Measurements from ENCODE around the gene GJA10.

Gene GJA10

GRCh38 chr6:89936177-89936576, 41.9 kb downstream of the GJA10 start:
- Histone ChIP-seq H3K4me3 (ENCODE audit: low read depth in 1 of 2, low read length in 2 of 2) (no peak overlapping the region), H3K27ac (ENCODE audit: low read length) (no peak overlapping the region), H3K27me3 (ENCODE audit: low read depth, low read length) (no peaks in the 10 kb centered on the region), H3K9me3 (ENCODE audit: control insufficient read depth in 1 of 2, low read length in 2 of 2) (no peaks in the 10 kb centered on the region), H3K4me1 (ENCODE audit: control insufficient read depth in 1 of 2, insufficient read depth in 2 of 2, low read length in 2 of 2) (peaks cover 0 to 9% of the 10 kb centered on the region in 2 donors), H3K36me3 (ENCODE audit: control insufficient read depth in 1 of 2, insufficient read depth in 2 of 2, low read length in 2 of 2) (peaks cover 0 to 4% of the 10 kb centered on the region in 2 donors)

GRCh38 chr6:89938014-89938413, 43.7 kb downstream of the GJA10 start:
- Histone ChIP-seq H3K27me3 (ENCODE audit: low read depth, low read length) (no peaks in the 10 kb centered on the region), H3K9me3 (ENCODE audit: control insufficient read depth in 1 of 2, low read length in 2 of 2) (no peaks in the 10 kb centered on the region), H3K4me3 (ENCODE audit: low read depth in 1 of 2, low read length in 2 of 2) (no peak overlapping the region), H3K4me1 (ENCODE audit: control insufficient read depth in 1 of 2, insufficient read depth in 2 of 2, low read length in 2 of 2) (peaks cover 0 to 11% of the 10 kb centered on the region in 2 donors), H3K36me3 (ENCODE audit: control insufficient read depth in 1 of 2, insufficient read depth in 2 of 2, low read length in 2 of 2) (no peaks in the 10 kb centered on the region), H3K27ac (ENCODE audit: low read length) (no peak overlapping the region)

- Histone ChIP-seq H3K4me3 (ENCODE audit: low read depth in 1 of 2, low read length in 2 of 2) (no peak overlapping the region), H3K4me1 (ENCODE audit: control insufficient read depth in 1 of 2, insufficient read depth in 2 of 2, low read length in 2 of 2) (peaks cover 0 to 11% of the 10 kb centered on the region in 2 donors), H3K27me3 (ENCODE audit: low read depth, low read length) (no peaks in the 10 kb centered on the region), H3K36me3 (ENCODE audit: control insufficient read depth in 1 of 2, insufficient read depth in 2 of 2, low read length in 2 of 2) (no peaks in the 10 kb centered on the region), H3K27ac (ENCODE audit: low read length) (no peak overlapping the region), H3K9me3 (ENCODE audit: control insufficient read depth in 1 of 2, low read length in 2 of 2) (no peaks in the 10 kb centered on the region)
Measured at GRCh38 chr6:89939144-89939543, 44.9 kb downstream of the GJA10 start.

GRCh38 chr6:89940225-89941027, 46.2 kb downstream of the GJA10 start:
- Histone ChIP-seq H3K9me3 (ENCODE audit: control insufficient read depth in 1 of 2, low read length in 2 of 2) (no peaks in the 10 kb centered on the region), H3K27ac (ENCODE audit: low read length) (no peak overlapping the region), H3K27me3 (ENCODE audit: low read depth, low read length) (no peaks in the 10 kb centered on the region), H3K4me3 (ENCODE audit: low read depth in 1 of 2, low read length in 2 of 2) (no peak overlapping the region), H3K4me1 (ENCODE audit: control insufficient read depth in 1 of 2, insufficient read depth in 2 of 2, low read length in 2 of 2) (peaks cover 0 to 11% of the 10 kb centered on the region in 2 donors), H3K36me3 (ENCODE audit: control insufficient read depth in 1 of 2, insufficient read depth in 2 of 2, low read length in 2 of 2) (no peaks in the 10 kb centered on the region)

- Histone ChIP-seq H3K4me1 (ENCODE audit: control insufficient read depth in 1 of 2, insufficient read depth in 2 of 2, low read length in 2 of 2) (peaks cover 0 to 11% of the 10 kb centered on the region in 2 donors), H3K36me3 (ENCODE audit: control insufficient read depth in 1 of 2, insufficient read depth in 2 of 2, low read length in 2 of 2) (no peaks in the 10 kb centered on the region), H3K4me3 (ENCODE audit: low read depth in 1 of 2, low read length in 2 of 2) (no peak overlapping the region), H3K27ac (ENCODE audit: low read length) (no peak overlapping the region), H3K9me3 (ENCODE audit: control insufficient read depth in 1 of 2, low read length in 2 of 2) (no peaks in the 10 kb centered on the region), H3K27me3 (ENCODE audit: low read depth, low read length) (no peaks in the 10 kb centered on the region)
Measured at GRCh38 chr6:89941031-89941762, 46.9 kb downstream of the GJA10 start.

GRCh38 chr6:89941763-89942497, 47.7 kb downstream of the GJA10 start:
- Histone ChIP-seq H3K4me1 (ENCODE audit: control insufficient read depth in 1 of 2, insufficient read depth in 2 of 2, low read length in 2 of 2) (peaks cover 0 to 11% of the 10 kb centered on the region in 2 donors), H3K27me3 (ENCODE audit: low read depth, low read length) (no peaks in the 10 kb centered on the region), H3K9me3 (ENCODE audit: control insufficient read depth in 1 of 2, low read length in 2 of 2) (no peaks in the 10 kb centered on the region), H3K27ac (ENCODE audit: low read length) (no peak overlapping the region), H3K4me3 (ENCODE audit: low read depth in 1 of 2, low read length in 2 of 2) (no peak overlapping the region), H3K36me3 (ENCODE audit: control insufficient read depth in 1 of 2, insufficient read depth in 2 of 2, low read length in 2 of 2) (no peaks in the 10 kb centered on the region)

GRCh38 chr6:89942601-89943000, 48.3 kb downstream of the GJA10 start:
- Histone ChIP-seq H3K4me1 (ENCODE audit: control insufficient read depth in 1 of 2, insufficient read depth in 2 of 2, low read length in 2 of 2) (peaks cover 0 to 11% of the 10 kb centered on the region in 2 donors), H3K4me3 (ENCODE audit: low read depth in 1 of 2, low read length in 2 of 2) (no peak overlapping the region), H3K9me3 (ENCODE audit: control insufficient read depth in 1 of 2, low read length in 2 of 2) (no peaks in the 10 kb centered on the region), H3K27me3 (ENCODE audit: low read depth, low read length) (no peaks in the 10 kb centered on the region), H3K27ac (ENCODE audit: low read length) (no peak overlapping the region), H3K36me3 (ENCODE audit: control insufficient read depth in 1 of 2, insufficient read depth in 2 of 2, low read length in 2 of 2) (no peaks in the 10 kb centered on the region)

GRCh38 chr6:89944181-89944755, 50.0 kb downstream of the GJA10 start:
- Histone ChIP-seq H3K27ac (ENCODE audit: low read length) (no peak overlapping the region), H3K27me3 (ENCODE audit: low read depth, low read length) (no peaks in the 10 kb centered on the region), H3K9me3 (ENCODE audit: control insufficient read depth in 1 of 2, low read length in 2 of 2) (no peaks in the 10 kb centered on the region), H3K4me1 (ENCODE audit: control insufficient read depth in 1 of 2, insufficient read depth in 2 of 2, low read length in 2 of 2) (peaks cover 0 to 11% of the 10 kb centered on the region in 2 donors), H3K4me3 (ENCODE audit: low read depth in 1 of 2, low read length in 2 of 2) (no peak overlapping the region), H3K36me3 (ENCODE audit: control insufficient read depth in 1 of 2, insufficient read depth in 2 of 2, low read length in 2 of 2) (no peaks in the 10 kb centered on the region)

- Histone ChIP-seq H3K4me3 (ENCODE audit: low read depth in 1 of 2, low read length in 2 of 2) (no peak overlapping the region), H3K9me3 (ENCODE audit: control insufficient read depth in 1 of 2, low read length in 2 of 2) (no peaks in the 10 kb centered on the region), H3K27me3 (ENCODE audit: low read depth, low read length) (no peaks in the 10 kb centered on the region), H3K27ac (ENCODE audit: low read length) (no peak overlapping the region), H3K36me3 (ENCODE audit: control insufficient read depth in 1 of 2, insufficient read depth in 2 of 2, low read length in 2 of 2) (no peaks in the 10 kb centered on the region), H3K4me1 (ENCODE audit: control insufficient read depth in 1 of 2, insufficient read depth in 2 of 2, low read length in 2 of 2) (peaks cover 0 to 11% of the 10 kb centered on the region in 2 donors)
Measured at GRCh38 chr6:89944826-89945407, 50.6 kb downstream of the GJA10 start.
